Right renal cortex interstitium (tissue), 3 donors: ENCODE data around the gene MYADML2. TPM values are rescaled to one million over a fixed set of nuclear protein-coding genes. Genes with fewer than 3 reads are reported as not detected.

Experiments used
- DNase-seq, 3 donors: peaks; one replicate each; pipeline ENCODE4 v3.0.0-alpha.2; 2013; ENCODE audit warnings: low read depth in 3 of 3, low spot score in 2 of 3
- polyA plus RNA-seq, 3 donors: library from polyadenylated mRNA; unstranded; fragments of 120-200 nt; gene quantifications; one replicate each; pipeline ENCODE4 v1.2.1, GENCODE V29; 2013; ENCODE audit not compliant: insufficient read length in 3 of 3

MYADML2 gene
- polyA plus RNA-seq, 3 donors = 0.07 to 0.08 TPM; not detected in 1

GRCh38 chr17:81912441-81913309, 34.4 kb downstream of the MYADML2 start:
- no peak for DNase-seq

GRCh38 chr17:81911969-81912368, 35.1 kb downstream of the MYADML2 start:
- no peak for DNase-seq

DNA sequence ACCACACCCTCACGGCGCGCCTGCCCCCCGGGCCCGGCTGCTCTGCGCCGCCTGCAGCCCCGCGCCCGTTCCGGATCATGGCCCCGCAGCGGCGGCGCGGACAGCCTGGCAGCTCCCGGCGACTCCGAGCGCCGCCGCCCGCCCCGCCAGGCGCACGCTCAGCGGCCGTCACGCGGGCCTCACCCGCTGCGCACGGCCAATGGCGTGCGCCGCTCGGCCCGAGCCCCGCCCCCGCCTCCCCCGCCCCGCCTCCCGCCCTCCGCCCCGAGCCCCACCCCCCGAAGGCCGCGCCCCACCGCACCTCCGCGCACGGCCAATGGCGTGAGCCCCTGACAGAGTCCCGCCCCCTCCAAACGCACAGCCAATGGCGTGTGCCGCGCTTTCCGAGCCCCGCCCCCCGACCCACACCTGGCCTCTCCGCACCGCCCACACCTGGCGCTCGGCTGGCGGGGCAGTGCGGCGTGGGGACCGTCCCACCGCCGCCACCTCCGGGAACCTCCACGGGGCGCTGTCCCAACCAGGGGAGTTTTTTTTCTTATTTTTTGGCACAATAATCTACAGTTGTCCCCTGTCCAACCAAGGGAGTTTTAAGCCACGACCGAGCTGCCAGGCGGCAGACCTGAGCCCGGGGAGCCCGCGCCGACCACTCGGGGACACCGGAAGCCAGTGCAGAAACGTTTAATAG, 35.6 kb downstream of the MYADML2 start, which contains the start of gene PCYT2:
Gene PCYT2 (minus strand): TSS at position 123 of the 685 bp plus-strand sequence. CDS start 44 bp downstream, at position 79.
- peak in 2 of 3 donors; percentile 59 to 76 for DNase-seq

GRCh38 chr17:81910840-81911276, 36.2 kb downstream of the MYADML2 start:
- DNase-seq = no peak

GRCh38 chr17:81909966-81910839, 36.8 kb downstream of the MYADML2 start:
- no peak for DNase-seq

DNA sequence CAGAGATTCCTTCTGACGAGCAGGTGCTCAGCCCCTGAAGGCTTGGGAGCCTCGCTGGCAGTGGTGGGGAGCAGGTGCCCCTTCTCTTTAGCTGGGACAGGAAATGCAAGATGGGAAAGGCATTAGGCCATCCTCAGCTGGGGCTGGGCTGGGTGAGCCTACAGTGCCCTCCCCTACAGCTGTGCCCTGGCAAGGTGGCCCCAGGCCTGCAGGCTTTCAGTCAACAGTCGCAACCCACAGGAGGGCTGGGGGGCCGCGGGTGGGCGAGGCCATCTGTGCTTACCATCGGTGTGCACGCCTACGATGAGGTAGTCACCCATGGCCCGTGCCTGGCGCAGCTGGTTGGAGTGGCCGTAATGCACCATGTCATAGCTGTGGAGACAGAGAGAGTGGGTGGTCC, 37.8 kb downstream of the MYADML2 start:
- DNase-seq = no peak

- DNase-seq = no peak
These were observed 38.2 kb downstream of the MYADML2 start for GRCh38 chr17:81908793-81909192.

- DNase-seq = no peak
These were observed 39.6 kb downstream of the MYADML2 start for GRCh38 chr17:81907219-81908145.

DNA sequence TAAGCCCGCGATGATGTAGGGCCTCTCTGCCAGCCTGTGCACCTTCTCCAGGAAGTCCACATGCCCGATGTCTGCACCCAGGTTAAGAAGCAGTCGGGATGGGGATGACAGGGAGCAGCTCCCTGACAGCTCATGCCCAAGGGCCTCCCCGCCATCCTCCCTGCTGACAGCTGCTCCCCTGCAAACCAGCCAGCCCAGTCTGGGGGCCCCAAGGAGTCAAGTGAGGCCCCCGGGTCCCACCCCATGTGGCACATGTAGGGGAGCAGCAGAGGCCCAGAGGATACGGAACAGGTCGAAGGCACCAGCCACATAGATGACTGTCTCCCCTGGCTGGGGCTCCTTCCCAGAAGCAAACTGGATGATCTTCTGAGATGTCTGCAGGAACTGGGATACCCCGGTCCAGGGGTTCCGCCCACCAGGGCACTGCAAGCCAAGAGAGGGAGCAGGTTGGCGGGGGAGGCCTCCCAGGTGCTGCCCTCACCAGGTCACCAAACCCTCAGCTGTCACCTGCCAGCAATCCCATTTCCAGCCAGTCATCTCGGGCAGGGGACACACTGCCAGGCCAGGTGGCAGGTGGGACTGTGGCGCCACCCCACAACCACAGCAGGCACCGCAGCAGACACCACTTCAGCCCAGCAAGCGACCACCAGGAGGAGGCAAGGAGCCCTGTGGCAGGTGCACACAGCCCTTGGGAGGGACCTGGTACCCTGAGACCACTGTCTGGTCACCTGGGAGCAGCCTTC, 40.4 kb downstream of the MYADML2 start:
- DNase-seq = no peak

DNA sequence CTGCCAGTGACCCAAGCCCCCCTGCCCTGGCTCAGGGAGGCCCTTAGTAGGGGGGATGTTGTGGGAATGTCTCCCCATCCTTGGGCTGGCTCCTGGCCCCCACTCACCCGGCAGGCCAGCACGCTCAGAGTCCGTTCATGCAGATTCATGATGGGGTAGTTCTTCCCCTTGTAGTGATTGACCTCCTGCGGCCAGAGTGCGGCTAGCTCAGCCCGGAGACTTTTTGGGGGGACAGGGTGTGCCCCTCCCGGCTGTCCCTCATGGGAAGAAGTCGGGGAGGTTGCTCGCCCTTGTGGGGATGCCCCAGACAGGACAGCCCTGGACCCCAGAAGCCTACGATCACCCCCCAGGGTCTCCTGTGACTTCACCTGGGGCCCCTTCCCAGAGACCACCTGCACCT, 41.0 kb downstream of the MYADML2 start:
- DNase-seq = no peak

- DNase-seq = no peak
These were observed 41.6 kb downstream of the MYADML2 start for GRCh38 chr17:81905424-81905875.

DNA sequence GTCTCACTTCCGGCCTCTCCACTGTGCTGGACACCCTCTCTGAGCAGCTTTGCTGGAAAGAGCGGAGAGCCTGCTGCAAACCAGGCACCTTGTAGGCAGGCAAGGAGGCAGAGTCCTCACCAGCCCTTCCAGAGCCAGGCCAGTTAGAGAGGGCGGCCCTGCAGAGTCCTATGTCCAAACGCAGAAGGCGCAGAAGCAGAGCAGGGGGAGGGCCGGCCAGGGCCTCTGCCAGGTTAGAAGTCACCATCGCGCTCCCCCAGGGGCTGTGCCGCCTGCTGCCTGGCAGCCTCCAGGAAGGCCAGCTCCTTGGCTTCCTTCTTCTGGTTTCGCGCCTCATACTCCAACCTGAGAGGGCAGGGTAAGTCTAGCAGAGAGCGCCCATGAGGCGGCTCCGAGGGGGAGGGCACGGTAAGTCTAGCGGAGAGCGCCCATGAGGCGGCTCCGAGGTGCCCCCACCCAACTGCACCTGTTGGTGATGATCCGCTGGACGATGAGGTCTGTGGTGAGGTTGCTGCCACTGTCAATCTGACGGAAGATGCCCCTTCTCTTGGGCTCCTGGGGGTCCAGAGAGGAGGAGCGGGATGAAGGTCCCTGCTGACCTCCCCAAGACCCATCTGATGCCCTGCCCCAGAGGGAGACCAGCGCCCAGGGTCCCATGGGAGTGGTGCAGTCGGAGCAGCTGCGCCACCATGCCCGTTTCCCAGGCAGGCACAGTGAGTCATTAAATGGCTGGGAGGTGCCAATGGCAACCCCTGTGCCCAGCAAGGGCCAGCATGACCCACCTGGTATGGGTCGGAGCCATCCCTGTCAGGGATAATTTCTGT, 42.2 kb downstream of the MYADML2 start:
- no peak for DNase-seq

GRCh38 chr17:81903896-81904599, 43.0 kb downstream of the MYADML2 start:
- DNase-seq = no peak

GRCh38 chr17:81903415-81903831, 43.6 kb downstream of the MYADML2 start:
- no peak for DNase-seq

- DNase-seq = no peak
These were observed 44.2 kb downstream of the MYADML2 start for GRCh38 chr17:81902653-81903414.

DNA sequence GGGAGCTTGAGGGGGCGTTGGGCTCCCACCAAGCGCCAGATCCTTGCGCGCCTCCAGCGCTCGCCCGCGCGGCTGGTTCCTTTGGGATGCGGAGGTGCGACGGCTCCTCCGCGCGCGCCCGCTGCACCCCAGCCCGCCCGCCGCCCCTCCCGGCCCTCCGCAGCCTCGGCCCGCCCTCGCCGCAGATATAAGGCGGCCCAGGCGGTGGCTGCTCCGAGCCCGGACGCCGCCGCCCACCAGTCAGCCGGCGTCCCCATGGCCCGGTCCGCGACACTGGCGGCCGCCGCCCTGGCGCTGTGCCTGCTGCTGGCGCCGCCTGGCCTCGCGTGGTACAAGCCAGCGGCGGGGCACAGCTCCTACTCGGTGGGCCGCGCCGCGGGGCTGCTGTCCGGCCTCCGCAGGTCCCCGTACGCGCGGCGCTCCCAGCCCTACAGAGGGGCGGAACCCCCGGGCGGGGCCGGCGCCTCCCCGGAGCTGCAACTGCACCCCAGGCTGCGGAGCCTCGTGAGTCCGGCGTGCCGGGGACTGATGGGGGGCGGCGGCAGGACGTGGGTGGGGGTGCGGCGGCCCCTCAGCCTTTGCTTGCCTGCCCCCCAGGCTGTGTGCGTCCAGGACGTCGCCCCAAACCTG, 44.9 kb downstream of the MYADML2 start, which contains the start of gene NPB:
Gene NPB (plus strand): TSS at position 216 of the 630 bp plus-strand sequence. CDS start 40 bp downstream, at position 256.
- no peak for DNase-seq
